Brain pericyte (primary cell): ENCODE results near the gene TLE2.
"Not testable (repeated sequence)": the region's sequence is repeated elsewhere in the genome, so short reads cannot be mapped to it uniquely, and the experiment has no call there.

Source experiments
- DNase-seq: peaks from one replicate; pipeline ENCODE4 v3.0.0-alpha.2; 2012; ENCODE audit warnings: low read depth, low spot score

TLE2 gene

DNA sequence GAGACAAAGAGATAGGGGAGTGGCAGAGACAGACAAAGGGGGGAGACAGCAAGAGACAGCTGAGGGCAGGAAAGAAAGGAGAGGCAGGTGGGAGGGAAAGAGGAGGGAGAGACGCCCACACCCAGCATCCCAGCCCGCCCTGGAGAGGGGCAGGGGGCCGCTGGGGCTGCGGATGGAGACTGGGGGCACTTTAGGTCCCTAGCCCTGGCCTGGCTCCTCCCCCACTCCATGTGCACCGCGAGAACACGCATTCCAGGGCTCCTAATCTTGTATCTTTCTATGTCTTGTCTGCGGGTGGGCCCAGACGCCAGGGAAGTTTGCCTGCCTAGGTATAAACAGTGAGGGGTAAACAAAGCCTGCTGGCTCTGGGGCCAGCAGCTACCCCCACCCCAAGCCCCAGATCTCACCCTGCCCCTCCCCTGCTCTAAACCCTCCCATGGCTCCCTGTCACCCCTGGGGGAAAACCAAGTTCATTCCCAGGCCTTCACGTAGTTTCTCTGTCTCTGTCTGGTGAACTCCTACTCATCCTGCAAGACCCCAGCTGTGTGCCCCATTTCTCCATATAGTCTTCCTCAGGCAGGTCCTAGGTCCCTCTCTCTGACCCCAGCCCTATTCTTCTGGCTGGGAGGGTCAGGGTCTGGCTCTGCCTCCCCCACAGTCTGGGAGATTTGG is 27.5 kb upstream of the TLE2 start:
- DNase-seq, result no peak

DNA sequence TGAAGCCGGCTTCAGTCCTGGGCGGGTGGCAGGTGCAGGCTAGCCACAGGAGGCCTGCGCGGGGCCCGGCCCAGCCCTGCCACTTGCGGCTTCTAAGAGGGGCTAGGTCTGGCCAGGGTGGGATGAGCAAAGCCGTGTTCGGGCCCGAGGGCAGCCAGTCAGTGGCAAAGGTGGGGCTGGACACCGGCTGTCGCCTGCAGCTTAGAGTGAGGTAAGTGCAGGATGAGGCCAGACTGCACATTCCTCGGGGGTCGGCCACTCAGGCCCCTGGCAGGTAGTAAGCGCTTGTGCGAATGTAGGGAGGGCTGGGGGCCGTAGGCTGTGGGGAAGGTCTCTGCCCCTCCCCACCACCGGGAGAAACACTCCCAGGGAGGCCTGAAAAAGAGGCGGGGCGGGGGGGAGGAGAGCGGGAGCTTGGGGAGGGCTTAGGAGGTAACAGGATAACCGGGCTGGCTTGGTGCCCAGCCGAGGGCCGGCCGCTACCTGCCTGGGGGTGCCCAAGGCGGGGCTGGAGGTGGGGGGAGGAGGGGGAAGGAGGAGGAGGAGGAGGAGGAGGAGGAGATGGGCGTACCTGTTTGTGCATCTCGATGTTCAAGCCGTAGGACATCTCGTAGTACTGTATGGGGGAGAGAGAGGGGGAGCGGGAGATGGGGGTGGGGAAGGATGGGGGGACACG is 26.8 kb upstream of the TLE2 start:
- no peak for DNase-seq

DNA sequence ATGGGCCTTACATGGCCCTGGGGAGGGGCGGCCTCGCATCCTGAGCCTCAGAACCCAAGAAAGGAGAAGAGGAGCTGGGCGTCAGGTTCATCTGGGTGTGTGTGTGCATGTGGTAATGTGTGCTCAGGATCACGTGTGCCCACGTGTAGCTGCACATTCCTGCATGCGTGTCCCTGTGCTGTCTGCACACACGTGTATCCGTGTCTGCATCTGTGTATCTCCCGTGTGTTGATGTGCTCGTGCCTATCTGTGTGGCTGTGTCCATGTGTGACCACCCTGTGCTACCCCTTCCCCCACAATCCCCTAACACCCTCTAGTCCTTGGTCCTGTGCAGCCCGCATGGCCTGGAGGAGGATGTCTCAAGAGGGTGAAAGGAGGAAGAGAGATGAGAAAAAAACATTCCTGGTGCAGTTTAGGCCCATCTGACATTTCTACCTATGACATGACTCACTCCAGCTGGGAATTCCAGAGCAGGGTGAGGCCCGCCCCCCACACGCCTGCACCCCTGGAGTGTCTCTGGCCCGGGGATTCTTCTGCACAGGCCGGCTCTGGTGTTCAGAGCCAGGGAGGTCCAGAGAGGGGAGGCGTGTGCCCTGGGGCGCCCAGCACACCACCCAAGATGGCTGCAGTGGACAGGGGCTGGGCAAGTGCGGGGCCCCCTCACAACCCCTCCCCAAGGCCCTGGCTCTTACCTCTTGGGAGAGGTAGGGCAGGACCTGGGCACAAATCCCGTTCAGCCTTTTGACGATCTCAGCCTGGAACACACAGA is 26.1 kb upstream of the TLE2 start:
- no peak for DNase-seq

DNA sequence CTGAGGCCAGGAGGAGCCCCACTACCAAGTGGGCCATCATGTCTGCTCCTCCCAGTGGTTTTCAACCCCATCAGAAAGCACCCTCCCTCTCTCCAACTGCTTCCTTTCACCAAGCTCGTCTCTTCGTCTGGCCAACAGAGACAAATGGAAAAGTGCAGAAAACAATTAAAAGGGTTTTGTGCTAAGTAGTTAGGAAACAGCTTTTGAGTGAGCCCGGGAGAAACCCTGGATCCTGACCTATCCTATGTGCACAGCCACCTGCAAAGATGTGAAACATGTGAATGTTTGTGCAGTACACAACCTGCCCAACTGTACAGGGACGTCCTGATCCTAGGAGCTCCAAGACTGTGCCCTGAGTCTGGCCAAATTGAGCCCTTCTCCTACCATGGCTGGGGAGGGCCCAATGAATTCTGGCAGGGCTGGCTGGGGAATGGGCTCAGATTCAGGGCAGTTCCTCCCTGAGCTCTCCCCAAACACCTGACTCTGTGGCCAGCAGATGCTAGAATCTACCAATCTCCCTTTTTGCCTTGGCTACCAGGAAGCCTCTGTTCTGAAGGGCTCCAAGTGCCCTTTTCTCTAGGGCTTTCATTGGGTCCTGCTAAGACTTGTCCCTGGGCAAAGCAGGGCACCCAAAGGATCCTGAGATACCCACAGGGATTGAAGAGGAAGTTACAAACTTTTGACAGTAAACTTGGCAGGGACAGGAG is 25.3 kb upstream of the TLE2 start:
- DNase-seq, result no peak

DNA sequence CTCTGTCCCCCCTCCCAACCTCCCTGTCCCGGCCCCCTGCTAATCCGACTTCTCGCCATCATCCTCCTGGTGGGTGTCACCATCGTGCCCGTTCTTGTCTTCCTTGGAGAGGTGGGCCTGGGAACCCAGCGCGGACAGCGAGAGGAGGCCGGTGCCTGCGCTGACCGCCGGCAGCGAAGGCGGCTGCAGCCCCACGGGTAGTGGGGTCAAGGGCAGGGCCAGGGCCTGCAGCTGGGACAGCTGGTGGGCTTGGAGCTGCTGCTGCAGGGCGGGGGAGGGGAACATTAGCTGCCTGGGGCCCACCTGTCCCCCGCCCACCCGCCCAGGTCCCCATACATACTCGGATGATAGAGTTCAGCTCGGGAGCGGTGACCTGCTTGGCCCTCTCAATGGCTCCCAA is 24.7 kb upstream of the TLE2 start:
- DNase-seq, result no peak

DNA sequence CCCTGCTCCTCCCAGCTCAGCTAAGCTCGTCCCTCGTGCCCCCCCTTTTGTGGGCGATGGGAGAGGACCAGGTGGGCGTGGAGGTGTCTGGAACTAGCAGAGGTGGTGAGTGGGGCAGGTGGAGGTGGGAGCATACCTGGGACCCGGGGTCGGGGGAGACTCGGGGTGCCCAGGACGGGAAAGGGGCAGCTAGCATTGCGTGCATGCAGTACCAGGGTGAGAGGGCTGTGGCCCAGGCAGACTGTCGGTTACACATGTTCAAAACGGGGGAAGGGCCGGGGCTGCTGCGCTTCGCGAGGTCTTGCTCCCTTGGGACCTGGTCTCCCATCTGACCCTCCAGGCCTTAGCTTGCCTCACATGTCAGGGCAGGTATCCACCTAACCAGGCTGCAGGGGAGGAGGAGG is 24.1 kb upstream of the TLE2 start:
- DNase-seq, result no peak

DNA sequence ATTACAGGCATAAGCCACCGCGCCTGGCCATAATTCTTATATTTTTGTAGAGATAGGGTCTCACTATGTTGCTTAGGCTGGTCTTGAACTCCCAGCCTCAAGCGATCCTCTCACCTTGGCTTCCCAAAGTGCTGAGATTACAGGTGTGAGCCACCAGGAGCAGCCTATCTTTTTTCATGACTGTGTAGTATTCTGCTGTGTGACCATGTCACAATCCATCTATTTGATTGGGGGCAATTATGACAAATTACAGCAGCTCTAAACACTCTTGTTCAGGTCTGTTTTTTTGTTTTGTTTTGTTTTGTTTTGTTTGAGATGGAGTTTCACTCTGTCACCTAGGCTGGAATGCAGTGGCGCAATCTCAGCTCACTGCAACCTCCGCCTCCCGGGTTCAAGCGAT is 20.9 kb upstream of the TLE2 start:
- not testable (repeated sequence) for DNase-seq

DNA sequence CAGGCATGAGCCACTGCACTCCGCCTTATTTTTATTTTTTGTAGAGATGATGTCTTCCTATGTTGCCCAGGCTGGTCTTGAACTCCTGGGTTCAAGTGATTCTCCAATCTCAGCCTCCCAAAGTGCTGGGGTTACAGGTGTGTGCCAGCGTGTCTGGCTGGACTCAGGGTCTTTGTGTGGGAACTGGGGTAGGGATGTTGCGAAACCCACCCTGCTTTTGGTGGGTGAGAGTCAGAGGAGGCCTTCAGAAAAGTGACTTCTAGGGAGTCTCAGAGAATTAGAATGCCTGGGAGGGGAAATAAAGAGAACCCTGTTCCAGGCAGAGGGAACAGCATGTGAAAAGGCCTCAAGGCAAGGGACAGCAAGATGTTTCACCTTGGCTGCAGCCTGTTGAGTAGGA is 20.0 kb upstream of the TLE2 start:
- DNase-seq, result no peak

DNA sequence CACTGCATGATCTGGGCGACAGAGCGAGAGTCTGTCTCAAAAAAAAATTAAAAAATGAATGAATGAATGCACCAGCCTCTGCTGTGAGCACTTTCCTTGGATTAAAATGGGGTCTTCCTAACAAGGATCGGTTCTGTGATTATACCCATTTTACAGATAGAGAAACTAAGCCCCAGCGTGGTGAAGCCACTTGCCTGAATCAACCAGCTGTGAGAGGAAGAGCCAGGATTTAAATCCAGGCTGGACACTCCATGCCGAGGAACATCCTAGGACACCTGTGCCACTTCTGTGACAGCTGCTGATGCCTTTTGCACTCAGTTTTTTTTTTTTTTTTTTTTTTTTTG is 19.1 kb upstream of the TLE2 start:
- DNase-seq, result no peak

DNA sequence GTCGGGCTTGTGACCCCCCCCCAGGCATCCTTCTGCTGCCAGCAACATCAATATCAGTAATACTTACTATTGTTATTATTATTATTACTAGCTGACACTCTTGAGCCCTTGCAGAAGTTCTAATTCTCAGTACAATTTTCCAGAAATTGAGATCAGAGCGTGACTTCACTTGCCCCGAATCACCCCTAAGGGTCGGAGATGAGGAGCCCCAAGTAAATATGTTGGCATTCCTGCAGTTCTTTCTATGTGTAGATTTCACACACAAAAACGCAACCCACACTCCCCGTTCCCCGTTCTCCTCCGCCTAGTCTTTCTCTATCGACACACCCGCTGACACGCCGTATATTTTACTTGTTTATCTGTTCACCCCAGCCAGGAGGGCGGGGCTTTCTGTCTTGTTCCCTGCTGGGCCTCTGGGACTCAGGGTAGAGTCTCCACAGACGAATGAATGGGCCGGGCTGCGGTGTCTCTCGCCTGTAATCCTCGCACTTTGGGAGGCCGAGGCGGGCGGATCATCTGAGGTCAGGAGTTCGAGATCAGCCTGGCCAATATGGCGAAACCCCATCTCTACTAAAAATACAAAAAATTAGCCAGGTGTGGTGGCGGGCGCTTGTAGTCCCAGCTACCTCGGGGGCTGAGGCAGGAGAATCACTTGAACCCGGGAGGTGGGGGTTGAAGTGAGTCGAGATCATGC is 18.6 kb upstream of the TLE2 start:
- no peak for DNase-seq

DNA sequence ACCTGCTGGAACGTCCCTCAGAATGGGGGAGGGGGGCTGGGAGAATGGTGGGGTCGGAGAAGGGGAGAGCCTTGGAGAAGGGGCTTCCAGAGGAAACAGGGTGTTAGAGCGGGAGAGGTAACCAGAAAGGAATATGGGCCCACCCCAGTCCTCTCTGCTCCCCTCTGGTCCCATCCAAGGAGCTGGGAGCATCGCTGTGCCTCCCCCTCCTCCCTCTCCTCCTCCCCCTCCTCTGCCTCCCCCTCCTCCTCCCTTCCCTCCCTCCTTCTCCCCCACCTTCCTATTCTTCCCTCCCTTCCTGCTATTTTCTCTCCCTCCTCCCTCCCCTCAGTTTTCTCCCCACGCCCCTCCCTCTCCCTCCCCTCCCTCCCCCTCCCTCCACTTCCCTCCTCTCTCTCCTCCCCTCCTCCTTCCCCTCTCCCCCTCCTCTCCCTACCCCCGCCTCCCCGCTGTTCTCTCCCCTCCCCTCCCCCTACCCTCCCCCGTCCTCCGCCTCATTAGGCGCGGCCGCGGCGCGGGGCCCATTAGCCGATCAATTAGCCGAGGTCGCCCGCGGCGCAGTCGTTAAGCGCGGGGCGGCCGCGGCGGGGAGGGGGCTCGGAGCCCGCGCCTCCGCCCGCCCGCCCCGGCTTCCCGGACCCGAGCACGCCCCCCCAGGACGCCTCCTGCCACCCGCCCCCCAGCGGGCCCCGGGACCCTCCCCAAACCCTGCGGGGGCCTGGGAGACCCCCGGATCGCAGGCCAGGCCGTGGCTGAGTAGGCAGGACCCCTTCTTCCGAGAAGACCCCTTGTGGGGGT is 17.8 kb upstream of the TLE2 start:
- no peak for DNase-seq

DNA sequence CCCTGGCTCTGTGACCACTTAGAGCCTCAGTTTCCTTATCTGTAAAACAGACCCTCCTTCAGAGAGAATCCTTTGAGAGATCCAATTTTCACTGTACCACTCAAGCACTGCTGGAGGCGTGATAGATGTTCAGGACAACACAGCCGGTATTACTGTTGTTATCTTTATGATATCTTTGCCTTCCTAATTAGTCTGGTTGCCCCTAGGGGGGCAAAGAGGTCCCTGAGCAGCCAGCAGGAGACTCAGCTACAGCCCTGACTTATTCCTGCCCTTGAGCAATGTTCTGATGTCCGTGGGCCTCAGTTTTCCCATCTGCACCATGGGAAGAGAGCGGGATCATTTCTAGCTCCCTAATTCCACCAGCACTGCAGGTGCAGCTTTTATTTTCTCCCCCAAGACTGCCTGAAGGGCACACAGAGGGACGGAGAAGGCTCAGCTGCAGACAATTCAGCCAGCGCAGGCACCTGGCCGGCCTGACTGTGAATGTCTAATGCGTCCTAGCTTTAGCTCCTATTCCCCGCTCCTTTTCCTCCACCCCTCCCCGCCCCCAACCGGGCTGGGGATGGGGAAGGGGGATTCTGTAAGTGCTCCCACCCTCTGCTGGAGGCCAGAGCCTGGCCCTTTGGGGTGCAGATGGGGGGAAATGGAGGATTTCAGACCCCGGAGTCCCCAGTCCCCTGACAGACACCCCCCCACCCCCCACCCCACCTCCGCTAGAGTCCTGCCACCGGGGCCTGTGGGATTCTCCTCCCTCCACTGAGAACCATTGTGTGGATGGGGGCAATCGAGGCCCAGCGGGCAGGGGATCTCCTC is 17.0 kb upstream of the TLE2 start:
- no peak for DNase-seq

DNA sequence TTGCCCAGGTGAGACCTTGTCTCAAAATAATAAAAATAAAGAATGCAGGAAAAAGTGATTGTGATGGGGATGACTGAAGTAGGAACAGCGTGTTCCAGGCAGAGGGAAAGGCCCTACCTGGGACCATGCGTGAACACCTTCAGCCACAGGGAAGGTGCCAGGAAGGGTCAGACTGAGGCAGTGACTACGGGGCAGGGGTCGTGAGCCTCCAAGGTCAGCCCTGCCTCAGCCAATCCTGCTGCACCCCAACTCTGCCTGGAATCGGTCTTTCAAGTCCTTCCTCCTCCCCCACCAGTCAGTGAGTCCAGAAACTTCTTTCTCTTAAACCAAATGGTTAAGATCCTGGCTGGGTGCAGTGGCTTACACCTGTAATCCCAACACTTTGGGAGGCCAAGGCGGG is 16.1 kb upstream of the TLE2 start:
- DNase-seq, result no peak

DNA sequence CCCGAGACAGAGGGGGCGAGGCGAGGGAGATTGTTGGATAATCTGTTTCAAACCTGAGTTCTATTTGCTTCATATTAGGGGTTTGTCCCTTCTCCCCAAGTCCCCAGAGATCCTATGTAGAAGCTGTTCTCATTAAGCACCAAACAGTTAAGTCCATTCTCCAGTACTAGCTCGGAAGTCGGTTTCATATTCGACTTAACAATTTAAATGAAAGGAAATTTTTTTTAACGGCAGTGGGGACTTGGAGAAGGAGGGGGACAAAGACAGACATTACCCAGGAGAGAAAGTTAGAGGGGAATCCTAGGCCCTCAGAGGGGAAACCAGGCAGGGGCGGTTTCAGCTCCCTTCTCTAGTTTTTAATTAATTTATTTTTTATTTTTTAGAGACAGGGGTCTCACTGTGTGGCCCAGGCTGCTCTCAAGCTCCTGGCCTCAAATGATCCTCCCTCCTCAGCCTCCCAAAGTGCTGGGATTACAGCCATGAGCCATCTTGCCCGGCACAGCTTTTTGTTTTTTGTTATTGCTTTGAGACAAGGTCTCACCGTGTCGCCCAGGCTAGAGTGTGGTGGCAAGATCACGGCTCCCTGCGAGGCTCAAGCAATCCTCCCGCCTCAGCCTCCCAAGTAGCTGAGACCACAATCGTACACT is 13.7 kb upstream of the TLE2 start:
- no peak for DNase-seq

DNA sequence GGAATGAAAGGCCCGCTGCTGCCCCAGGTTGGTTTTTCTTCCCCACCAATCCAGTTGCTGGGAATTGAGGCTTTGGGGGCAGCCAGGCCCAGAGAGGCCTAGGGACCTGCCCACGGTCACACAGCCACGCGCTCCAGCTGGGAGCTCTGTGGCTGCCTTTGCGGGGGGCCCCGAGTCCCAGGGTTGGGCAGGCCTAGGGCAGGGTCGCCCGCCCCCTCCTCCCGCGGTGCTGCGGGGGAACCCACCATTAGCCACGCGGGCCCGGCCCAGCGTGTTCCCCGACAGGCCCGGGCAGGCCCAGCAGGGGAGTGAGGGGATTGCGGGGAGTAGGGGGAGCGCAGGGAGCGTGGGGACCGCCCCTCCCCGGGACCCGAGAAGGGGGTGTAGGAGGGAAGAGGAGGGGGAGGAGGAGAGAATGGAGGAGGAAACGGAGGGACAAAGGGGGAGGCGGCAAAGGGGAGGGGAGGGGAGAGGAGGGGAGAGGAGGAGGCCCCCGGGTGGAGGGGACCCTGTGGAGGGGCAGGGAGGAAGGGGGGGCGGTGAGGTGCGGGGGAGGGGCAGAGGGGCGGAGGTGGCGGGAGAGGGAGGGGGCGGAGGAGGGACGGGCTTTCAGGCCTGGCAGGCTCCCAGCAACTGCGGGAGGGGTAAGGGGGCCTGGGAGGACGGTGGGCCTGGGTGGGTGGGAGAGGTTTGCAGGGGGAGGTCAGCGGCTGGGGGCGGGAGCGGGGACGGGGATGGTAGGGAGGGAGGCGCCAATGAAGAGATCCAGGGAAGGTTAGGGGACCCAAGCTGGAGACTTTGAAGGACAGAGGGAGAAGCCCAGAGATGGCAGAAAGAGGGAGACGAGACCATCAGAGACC is 12.9 kb upstream of the TLE2 start:
- DNase-seq, result no peak

DNA sequence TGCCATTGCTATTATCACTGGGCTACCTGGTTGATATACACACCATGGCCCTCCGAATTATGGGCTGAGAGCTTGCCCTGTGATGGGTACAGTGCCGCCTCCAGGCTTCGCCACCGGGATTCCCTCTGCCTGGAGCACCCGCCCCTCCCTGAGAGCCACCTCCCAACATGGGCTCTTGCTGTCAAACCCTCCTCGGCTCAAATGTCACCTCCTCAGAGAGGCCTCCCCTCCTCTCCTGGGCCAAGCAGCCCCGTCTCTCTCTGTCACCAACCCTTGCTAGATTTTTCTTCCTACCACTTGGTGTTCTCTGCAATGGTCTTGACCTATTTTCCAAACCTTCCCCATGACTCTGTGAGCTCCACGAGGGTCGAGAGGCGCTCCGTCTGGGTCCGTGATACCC is 12.2 kb upstream of the TLE2 start:
- DNase-seq, result no peak

DNA sequence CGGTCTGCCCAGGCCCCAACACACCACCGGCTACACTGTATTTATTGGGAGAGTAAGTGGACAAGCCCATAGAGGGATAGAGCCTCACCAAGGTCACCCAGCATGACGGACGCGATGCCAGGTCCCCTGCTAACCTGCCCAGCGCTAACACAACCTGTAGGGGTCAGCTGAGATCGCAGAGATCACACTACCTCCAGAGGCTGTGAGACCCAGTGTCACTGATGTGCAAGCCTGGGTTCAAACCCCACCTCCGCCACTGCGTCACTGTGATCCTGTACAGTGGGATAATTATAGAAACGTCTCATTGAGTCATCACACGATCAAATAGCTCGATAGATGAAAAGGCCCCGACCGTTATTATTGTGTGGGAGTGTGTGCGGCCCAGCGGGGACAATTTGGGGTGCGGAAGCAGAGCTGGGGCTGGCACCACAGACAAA is 10.6 kb upstream of the TLE2 start:
- DNase-seq, result no peak

DNA sequence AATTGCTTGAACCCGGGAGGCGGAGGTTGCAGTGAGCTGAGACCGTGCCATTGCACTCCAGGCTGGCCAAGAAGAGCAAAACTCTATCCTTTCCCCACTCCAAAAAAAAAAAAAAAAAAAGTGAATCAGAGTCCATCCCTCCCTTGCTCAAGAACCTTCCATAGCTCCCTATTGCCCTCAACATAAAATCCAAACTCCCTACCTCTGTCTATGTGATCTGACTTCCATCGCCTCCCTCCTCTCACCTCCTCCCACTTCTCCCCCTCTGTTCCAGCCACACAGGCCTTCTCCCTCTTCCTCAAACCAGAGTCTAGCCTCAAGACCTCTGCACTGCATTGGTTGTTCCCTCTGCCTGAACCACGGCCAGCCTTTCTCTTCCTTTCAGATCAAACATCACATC is 10.0 kb upstream of the TLE2 start:
- DNase-seq, result no peak

DNA sequence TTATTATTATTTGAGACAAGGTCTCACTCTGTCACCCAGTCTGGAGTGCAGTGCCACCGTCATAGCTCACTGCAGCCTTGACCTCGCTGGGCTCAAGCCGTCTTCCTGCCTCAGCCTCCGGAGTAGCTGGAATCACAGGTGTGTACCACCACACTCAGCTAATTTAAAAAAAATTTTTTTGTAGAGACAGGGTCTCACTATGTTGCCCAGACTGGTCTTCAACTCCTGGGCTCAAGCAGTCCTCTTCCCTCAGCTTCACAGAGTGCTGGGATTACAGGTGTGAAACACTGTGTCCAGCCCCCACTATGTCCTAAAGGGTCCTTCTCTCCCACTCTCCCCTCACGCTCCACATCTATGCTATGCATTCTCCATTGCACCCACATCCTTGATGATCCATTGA is 9.1 kb upstream of the TLE2 start:
- DNase-seq, result no peak
